ENCODE data around the gene ANKRD34A. TPM values are rescaled to one million over a fixed set of nuclear protein-coding genes. Genes with fewer than 3 reads are reported as not detected.
A peak's percentile ranks its signal among the peaks of the same experiment; 100 is the strongest.

Gene ANKRD34A
- total RNA-seq, 6 experiments from 2014 or later, result 8.1 to 14.9 (median 10.2) TPM

DNA sequence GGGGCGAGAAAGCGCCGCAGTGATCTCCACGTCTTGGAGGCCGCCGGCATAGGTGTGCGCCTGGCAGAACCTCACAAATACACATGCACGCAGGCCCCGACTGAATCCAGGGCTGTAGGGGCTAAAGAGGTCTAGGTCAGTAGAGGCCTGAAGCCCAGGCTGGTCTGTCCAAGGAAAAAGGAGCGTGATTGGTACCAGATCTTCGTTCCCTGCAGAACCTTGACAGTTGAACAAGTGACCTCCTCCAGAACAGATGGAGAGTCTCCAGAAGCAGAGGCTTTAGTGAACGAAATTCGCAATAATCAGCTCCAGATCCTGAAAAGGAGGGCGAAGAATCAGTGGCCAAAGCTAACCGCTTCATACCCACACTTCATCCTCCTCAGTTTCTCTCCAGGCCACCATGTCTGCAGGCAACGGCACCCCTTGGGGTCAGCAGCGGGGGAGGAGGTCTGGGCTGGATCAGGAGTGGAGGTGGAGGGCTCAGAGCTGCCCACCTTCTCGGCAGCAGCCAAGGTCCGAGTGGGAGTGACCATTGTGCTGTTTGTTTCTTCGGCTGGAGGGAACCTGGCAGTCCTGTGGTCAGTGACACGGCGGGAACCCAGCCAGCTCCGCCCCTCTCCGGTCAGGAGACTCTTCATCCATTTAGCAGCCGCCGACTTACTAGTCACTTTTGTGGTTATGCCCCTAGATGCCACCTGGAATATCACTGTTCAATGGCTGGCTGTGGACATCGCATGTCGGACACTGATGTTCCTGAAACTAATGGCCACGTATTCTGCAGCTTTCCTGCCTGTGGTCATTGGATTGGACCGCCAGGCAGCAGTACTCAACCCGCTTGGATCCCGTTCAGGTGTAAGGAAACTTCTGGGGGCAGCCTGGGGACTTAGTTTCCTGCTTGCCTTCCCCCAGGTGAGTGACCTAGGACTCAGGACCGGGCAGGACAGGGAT, 45.1 kb downstream of the ANKRD34A start:
- H3K27ac Mint-ChIP-seq, result peak overlapping the region; percentile 95
- H3K4me1 Mint-ChIP-seq (ENCODE audit: low read depth), result peaks cover 35% of the 10 kb centered on the region
- peaks cover 10% of the 10 kb centered on the region for H3K27me3 Mint-ChIP-seq (ENCODE audit: insufficient read depth)
- H3K36me3 Mint-ChIP-seq (ENCODE audit: low read depth), result peaks cover 22% of the 10 kb centered on the region
- peak; percentile 49 for DNase-seq
- TF ChIP-seq, protein P1, sequence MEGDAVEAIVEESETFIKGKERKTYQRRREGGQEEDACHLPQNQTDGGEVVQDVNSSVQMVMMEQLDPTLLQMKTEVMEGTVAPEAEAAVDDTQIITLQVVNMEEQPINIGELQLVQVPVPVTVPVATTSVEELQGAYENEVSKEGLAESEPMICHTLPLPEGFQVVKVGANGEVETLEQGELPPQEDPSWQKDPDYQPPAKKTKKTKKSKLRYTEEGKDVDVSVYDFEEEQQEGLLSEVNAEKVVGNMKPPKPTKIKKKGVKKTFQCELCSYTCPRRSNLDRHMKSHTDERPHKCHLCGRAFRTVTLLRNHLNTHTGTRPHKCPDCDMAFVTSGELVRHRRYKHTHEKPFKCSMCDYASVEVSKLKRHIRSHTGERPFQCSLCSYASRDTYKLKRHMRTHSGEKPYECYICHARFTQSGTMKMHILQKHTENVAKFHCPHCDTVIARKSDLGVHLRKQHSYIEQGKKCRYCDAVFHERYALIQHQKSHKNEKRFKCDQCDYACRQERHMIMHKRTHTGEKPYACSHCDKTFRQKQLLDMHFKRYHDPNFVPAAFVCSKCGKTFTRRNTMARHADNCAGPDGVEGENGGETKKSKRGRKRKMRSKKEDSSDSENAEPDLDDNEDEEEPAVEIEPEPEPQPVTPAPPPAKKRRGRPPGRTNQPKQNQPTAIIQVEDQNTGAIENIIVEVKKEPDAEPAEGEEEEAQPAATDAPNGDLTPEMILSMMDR (IDR thresholded peaks at IDR 0.05), result no peak
- H3K4me3 Mint-ChIP-seq, result peak overlapping the region; percentile 97
- H3K9me3 Mint-ChIP-seq, result no peaks in the 10 kb centered on the region

DNA sequence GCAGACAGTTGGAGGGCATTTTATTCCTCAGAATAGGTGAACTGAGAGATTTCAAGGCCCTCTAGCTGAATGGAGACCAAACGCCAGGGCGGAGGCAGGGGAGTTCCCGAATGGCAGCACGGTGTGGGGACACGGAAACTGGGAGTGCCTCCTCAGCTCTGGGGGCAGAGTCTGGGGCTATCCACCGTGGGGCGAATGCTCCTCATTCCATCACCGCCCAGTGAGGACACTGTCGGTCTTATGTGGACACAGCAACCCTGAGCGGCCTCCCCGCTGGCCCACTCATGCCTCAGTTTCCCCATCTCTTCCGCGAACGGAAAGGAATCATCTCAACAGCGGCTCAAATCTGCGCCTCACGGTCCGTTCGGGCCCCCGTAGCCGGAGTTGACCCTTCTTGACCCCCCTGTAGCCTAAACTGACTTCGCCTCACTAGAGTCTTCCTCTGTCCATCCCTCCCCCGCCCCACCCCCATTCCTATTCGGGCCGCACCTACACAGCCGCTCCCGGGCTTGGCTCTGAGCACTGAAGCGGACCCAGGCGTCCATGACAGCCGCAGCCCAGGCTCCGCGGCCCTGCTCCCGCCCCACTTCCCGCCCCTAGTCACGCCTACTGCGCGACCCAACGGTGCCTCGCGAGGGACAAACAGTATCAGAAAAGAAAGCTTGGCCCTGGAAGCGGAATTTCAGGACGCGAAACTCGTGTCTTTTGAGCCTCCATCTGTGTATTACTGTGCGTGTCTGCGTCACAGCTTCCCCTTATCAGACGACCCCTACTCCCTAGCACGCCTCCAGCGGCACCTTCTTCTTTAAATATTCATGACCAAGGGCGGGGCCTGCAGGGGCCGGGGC, 46.0 kb downstream of the ANKRD34A start, which contains the start of gene PEX11B:
PEX11B (minus strand) TSS at position 574 of the 848 bp plus-strand sequence; CDS start at position 545, 29 bp downstream.
- H3K27me3 Mint-ChIP-seq (ENCODE audit: insufficient read depth), result peaks cover 10% of the 10 kb centered on the region
- H3K36me3 Mint-ChIP-seq (ENCODE audit: low read depth), result peaks cover 26% of the 10 kb centered on the region
- peak; percentile 80 for DNase-seq
- peak within 1 kb of the TSS; percentile 95 for H3K27ac Mint-ChIP-seq
- H3K4me1 Mint-ChIP-seq (ENCODE audit: low read depth), result peaks cover 35% of the 10 kb centered on the region
- peak within 1 kb of the TSS; percentile 97 for H3K4me3 Mint-ChIP-seq
- TF ChIP-seq, protein P1 (IDR thresholded peaks at IDR 0.05), result 0 out of 2 replicates have a peak, but pooled peaks have one; percentile 0
- H3K9me3 Mint-ChIP-seq, result no peaks in the 10 kb centered on the region

DNA sequence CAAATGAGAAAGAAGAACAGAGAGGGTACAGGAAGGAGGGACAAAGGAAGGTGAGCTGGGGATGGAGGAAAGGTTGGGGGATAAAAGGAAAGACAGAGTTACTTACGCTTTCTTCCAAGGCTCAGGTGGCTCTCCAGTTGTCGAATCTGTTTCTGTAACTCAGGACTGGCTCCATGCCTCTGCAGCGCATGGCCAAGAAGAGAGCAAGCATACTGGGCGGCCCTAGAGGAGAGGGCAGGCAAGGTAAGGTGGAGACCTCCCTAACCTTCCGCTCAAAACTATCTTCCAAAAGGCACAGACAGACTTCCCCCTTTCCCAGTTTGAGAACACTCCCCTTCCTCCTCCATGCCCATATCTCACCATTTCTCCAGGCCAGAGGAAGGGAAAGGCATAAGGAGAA, 46.8 kb downstream of the ANKRD34A start:
- DNase-seq, result no peak
- Mint-ChIP-seq H3K36me3 (ENCODE audit: low read depth) (peaks cover 31% of the 10 kb centered on the region), H3K4me3 (peak overlapping the region; percentile 97), H3K4me1 (ENCODE audit: low read depth) (peaks cover 35% of the 10 kb centered on the region), H3K27me3 (ENCODE audit: insufficient read depth) (peaks cover 10% of the 10 kb centered on the region), H3K27ac (peak overlapping the region; percentile 95), H3K9me3 (no peaks in the 10 kb centered on the region)
- TF ChIP-seq, protein P1 (IDR thresholded peaks at IDR 0.05), result no peak

GRCh38 chr1:145916745-145917144, 47.6 kb downstream of the ANKRD34A start:
- H3K4me3 Mint-ChIP-seq, result peak overlapping the region; percentile 97
- H3K9me3 Mint-ChIP-seq, result no peaks in the 10 kb centered on the region
- H3K36me3 Mint-ChIP-seq (ENCODE audit: low read depth), result peaks cover 34% of the 10 kb centered on the region
- no peak for DNase-seq
- peaks cover 10% of the 10 kb centered on the region for H3K27me3 Mint-ChIP-seq (ENCODE audit: insufficient read depth)
- peaks cover 35% of the 10 kb centered on the region for H3K4me1 Mint-ChIP-seq (ENCODE audit: low read depth)
- TF ChIP-seq, protein P1 (IDR thresholded peaks at IDR 0.05), result no peak
- peak overlapping the region; percentile 65 for H3K27ac Mint-ChIP-seq

DNA sequence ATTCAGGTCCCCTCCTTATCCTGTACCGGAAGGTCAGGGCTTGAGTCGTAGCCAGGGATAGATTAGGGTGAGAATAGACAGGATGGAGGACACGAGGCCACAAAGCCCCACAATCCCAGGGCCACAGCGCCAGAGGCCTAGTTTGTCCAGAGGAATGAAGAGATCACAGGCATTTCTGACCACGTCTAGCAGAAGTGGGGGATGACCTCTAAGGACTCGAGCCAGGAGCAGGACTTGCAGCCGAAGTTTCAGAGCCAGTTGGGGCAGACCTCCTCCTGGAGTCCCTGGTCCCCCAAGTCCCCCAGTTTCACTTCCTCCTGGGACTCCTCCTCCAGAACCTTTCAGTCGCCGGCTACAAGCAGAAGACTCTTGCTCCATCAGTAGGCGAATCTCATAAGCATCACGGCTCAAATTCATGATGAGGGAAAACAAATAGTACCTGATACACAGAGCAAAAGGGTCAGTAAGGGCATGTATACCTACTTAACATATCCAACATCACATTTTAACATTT, 52.2 kb downstream of the ANKRD34A start:
- no peak for DNase-seq
- H3K27ac Mint-ChIP-seq, result peak overlapping the region; percentile 20; the same call in 1 of the 2 replicates
- H3K4me1 Mint-ChIP-seq (ENCODE audit: low read depth), result peaks cover 35% of the 10 kb centered on the region
- TF ChIP-seq, protein P1 (IDR thresholded peaks at IDR 0.05), result no peak
- H3K36me3 Mint-ChIP-seq (ENCODE audit: low read depth), result peaks cover 38% of the 10 kb centered on the region
- H3K9me3 Mint-ChIP-seq, result no peaks in the 10 kb centered on the region
- H3K4me3 Mint-ChIP-seq, result no peak overlapping the region
- H3K27me3 Mint-ChIP-seq (ENCODE audit: insufficient read depth), result no peaks in the 10 kb centered on the region

Data from HFFc6 (cell line).